ENCODE measurements around the gene BEND7.

- TF ChIP-seq CTCF (IDR thresholded peaks at IDR 0.05) = no peak
- no peak for TF ChIP-seq POLR2AphosphoS5 (IDR thresholded peaks at IDR 0.05)
- TF ChIP-seq POLR2A (IDR thresholded peaks at IDR 0.05) = no peak
Observed at GRCh38 chr10:13511409-13511808, 17.4 kb downstream of the BEND7 start.
